Stimulated activated CD8-positive, alpha-beta memory T cell treated with anti-CD3 and anti-CD28 coated beads, Interleukin-4, amount 100 ng/mL, for 4 hours (primary cell): ENCODE data around the gene EID2.

Source experiments
- DNase-seq, 2 donors: peaks; one replicate each; pipeline ENCODE4 v3.0.0-alpha.2; 2020; ENCODE audit warnings: low read depth in 2 of 2, low spot score in 1 of 2

Gene EID2

GRCh38 chr19:39502640-39503417 is 37.1 kb downstream of the EID2 start:
- peak; percentile 34 to 42 for DNase-seq

- DNase-seq = no peak
These were observed 38.6 kb downstream of the EID2 start for GRCh38 chr19:39501340-39501739.

- DNase-seq = no peak
These were observed 39.4 kb downstream of the EID2 start for GRCh38 chr19:39500543-39500942.

GRCh38 chr19:39499932-39500331 is 40.0 kb downstream of the EID2 start:
- no peak for DNase-seq

- DNase-seq = no peak
These were observed 40.9 kb downstream of the EID2 start, which contains the start of gene DLL3 for GRCh38 chr19:39498798-39499642. TSS of gene DLL3 (plus strand) at chr19:39498947. CDS start at chr19:39498975, 28 bp downstream.

- DNase-seq = no peak
These were observed 41.8 kb downstream of the EID2 start for GRCh38 chr19:39497996-39498797.

- DNase-seq = no peak
These were observed 42.3 kb downstream of the EID2 start for GRCh38 chr19:39497701-39497995.

- no peak for DNase-seq
These were observed 43.9 kb downstream of the EID2 start for GRCh38 chr19:39496063-39496462.

- DNase-seq = no peak
These were observed 45.3 kb downstream of the EID2 start for GRCh38 chr19:39494661-39495060.

GRCh38 chr19:39492788-39493187 is 47.2 kb downstream of the EID2 start:
- no peak for DNase-seq

GRCh38 chr19:39492225-39492624 is 47.7 kb downstream of the EID2 start:
- DNase-seq = no peak

- no peak for DNase-seq
These were observed 50.2 kb downstream of the EID2 start for GRCh38 chr19:39489756-39490155.
